SU-DHL-6 (cell line): ENCODE measurements around the gene PFKL.
A peak's percentile ranks its signal among the peaks of the same experiment; 100 is the strongest.

Experiments
- H2AFZ ChIP-seq: fragments of 200-600 bp; sonication (generic); 2 replicates; pipeline ENCODE4 v1.6.1; 2014; ENCODE audit warnings: low read depth, mild to moderate bottlenecking, moderate library complexity, mixed read lengths, antibody characterized with exemption, low read length; ENCODE audit not compliant: severe bottlenecking
- H3F3A ChIP-seq: fragments of 200-600 bp; shearing (Covaris generic); 2 replicates; pipeline ENCODE4 v1.6.0; 2016; ENCODE audit warnings: antibody characterized with exemption, mild to moderate bottlenecking; ENCODE audit not compliant: insufficient read depth
- H3K27ac ChIP-seq: fragments of 200-600 bp; sonication (generic); 2 replicates; pipeline ENCODE4 v1.5.1; 2016; ENCODE audit warnings: low read depth, mild to moderate bottlenecking, low read length, moderate library complexity, mixed read lengths
- H3K27me3 ChIP-seq: fragments of 200-600 bp; sonication (generic), shearing (Covaris generic); 2 replicates; pipeline ENCODE4 v1.6.0; 2014; ENCODE audit warnings: mild to moderate bottlenecking, low read length
- H3K36me3 ChIP-seq: fragments of 200-600 bp; sonication (generic); 2 replicates; pipeline ENCODE4 v1.6.1; 2014; ENCODE audit warnings: mild to moderate bottlenecking, low read length, mixed read lengths
- H3K4me2 ChIP-seq: fragments of 300-600, 200-600 bp; shearing (Covaris generic), sonication (generic); 2 replicates; pipeline ENCODE4 v1.6.0; 2014; ENCODE audit warnings: low read length, low read depth, mild to moderate bottlenecking; ENCODE audit not compliant: poor library complexity, severe bottlenecking
- H3K4me3 ChIP-seq: fragments of 200-600 bp; sonication (generic); 2 replicates; pipeline ENCODE4 v1.5.1; 2014; ENCODE audit warnings: antibody characterized with exemption, low read length, mild to moderate bottlenecking, mixed read lengths; ENCODE audit not compliant: insufficient read depth, poor library complexity, severe bottlenecking
- H3K79me2 ChIP-seq: fragments of 200-600 bp; sonication (generic); 2 replicates; pipeline ENCODE4 v1.6.1; 2014; ENCODE audit warnings: mild to moderate bottlenecking, low read length, moderate library complexity; ENCODE audit not compliant: insufficient read depth
- H3K9ac ChIP-seq: fragments of 200-600 bp; sonication (generic); 2 replicates; pipeline ENCODE4 v1.7.0; 2014; ENCODE audit warnings: mild to moderate bottlenecking, low read length
- H3K9me2 ChIP-seq: fragments of 200-600 bp; sonication (generic); replicated peaks from 2 replicates; pipeline ENCODE4 v1.6.1; 2014; ENCODE audit warnings: low read length; ENCODE audit not compliant: insufficient read depth
- H3K9me3 ChIP-seq: fragments of 200-600 bp; sonication (generic); 2 replicates; pipeline ENCODE4 v1.6.1; 2014; ENCODE audit warnings: low read length, mixed read lengths; ENCODE audit not compliant: insufficient read depth
- H4K20me1 ChIP-seq: fragments of 200-600 bp; sonication (generic); 2 replicates; pipeline ENCODE4 v1.6.1; 2014; ENCODE audit warnings: low read depth, mild to moderate bottlenecking, antibody characterized with exemption, low read length, moderate library complexity, mixed read lengths
- CTCF ChIP-seq: fragments of 200-600 bp; sonication (generic); IDR thresholded peaks from one replicate; pipeline ENCODE4 v1.5.1; 2017; ENCODE audit warnings: antibody characterized with exemption, mild to moderate bottlenecking, low read length, moderate library complexity; ENCODE audit not compliant: insufficient read depth, poor library complexity, severe bottlenecking
- EZH2phosphoT487 ChIP-seq: fragments of 200-600 bp; sonication (generic), shearing (Covaris generic); conservative IDR thresholded peaks from 2 replicates; pipeline ENCODE4 v1.6.1; 2018; ENCODE audit warnings: mild to moderate bottlenecking, antibody characterized with exemption, low read length, moderate library complexity, mixed read lengths

Gene PFKL

DNA sequence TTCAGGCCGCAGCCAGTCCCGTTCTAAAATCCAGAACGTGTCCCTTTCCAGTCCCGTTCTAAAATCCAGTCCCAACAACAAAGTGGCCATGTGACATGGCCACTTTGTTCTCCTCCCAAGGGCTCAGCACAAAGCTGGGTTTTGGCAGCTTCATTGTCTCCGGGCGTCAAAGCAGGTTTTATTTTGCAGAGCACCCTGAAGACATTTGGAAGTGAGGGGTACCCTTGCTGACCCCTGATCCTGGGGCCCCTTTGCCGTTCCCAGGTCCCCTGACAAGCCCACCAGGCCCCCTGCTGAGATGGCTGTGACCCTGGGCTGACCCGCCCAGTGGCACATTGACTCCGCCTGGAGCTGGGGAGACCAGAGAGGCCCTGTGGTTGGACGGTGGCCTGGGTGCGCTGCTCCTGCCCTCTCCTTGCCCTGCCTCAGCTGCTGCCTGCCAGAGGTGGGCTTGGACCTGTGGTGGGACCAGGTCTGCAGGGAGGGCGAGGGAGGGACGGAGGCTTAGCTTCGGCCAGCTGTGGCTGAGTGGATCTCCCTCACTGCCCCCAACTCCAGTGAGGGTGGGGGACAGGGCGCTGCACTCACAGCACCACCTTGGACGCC lies 4.3 kb downstream of the PFKL start:
- H3F3A ChIP-seq: peaks cover 5% of the 10 kb centered on the region
- peaks cover 27% of the 10 kb centered on the region for H3K79me2 ChIP-seq
- H4K20me1 ChIP-seq: no peaks in the 10 kb centered on the region; the same call in 1 of the 2 replicates
- no peak overlapping the region for H3K9ac ChIP-seq
- no peak overlapping the region for H2AFZ ChIP-seq
- H3K27me3 ChIP-seq: no peaks in the 10 kb centered on the region
- TF ChIP-seq EZH2phosphoT487 (no peak), CTCF (no peak)
- no peaks in the 10 kb centered on the region for H3K9me2 ChIP-seq
- no peak overlapping the region for H3K4me2 ChIP-seq
- no peaks in the 10 kb centered on the region for H3K9me3 ChIP-seq
- no peak overlapping the region for H3K4me3 ChIP-seq
- H3K27ac ChIP-seq: no peak overlapping the region
- H3K36me3 ChIP-seq: no peaks in the 10 kb centered on the region

GRCh38 chr21:44304877-44305293 lies 5.0 kb downstream of the PFKL start:
- no peak for TF ChIP-seq EZH2phosphoT487
- TF ChIP-seq CTCF: peak; percentile 64
- Histone ChIP-seq H3K9me2 (no peaks in the 10 kb centered on the region), H4K20me1 (no peaks in the 10 kb centered on the region; the same call in 1 of the 2 replicates), H3K79me2 (peaks cover 27% of the 10 kb centered on the region), H3K27me3 (no peaks in the 10 kb centered on the region), H3K4me3 (no peak overlapping the region), H3K27ac (no peak overlapping the region), H2AFZ (no peak overlapping the region), H3K4me2 (no peak overlapping the region), H3K9me3 (no peaks in the 10 kb centered on the region), H3F3A (no peaks in the 10 kb centered on the region), H3K9ac (no peak overlapping the region), H3K36me3 (no peaks in the 10 kb centered on the region)

DNA sequence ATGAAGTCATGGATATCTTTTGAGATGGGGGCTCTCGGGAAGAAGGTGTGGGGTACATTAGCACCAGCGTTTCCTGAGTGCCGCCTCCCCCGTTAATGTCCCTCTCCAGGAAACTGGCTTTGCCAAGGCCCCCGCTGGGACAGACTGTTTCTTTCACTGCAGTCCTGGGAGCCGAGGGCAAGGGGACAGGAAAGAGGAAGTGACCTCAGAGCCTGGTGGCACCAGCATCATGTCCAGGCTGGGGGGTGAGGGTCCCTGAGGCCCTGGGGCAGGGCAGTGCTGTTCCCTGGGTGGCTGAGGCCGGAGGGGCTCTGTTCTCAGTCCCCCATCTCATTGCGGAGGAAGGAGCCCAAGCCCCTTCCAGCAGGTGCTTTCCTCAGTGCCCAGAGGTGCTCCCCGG lies 5.8 kb downstream of the PFKL start:
- Histone ChIP-seq H3K4me2 (no peak overlapping the region), H3K4me3 (no peak overlapping the region), H3K36me3 (no peaks in the 10 kb centered on the region), H3K27ac (no peak overlapping the region), H3K9me2 (no peaks in the 10 kb centered on the region), H3K9me3 (no peaks in the 10 kb centered on the region), H4K20me1 (no peaks in the 10 kb centered on the region; the same call in 1 of the 2 replicates), H3F3A (no peaks in the 10 kb centered on the region), H2AFZ (no peak overlapping the region), H3K79me2 (peaks cover 23% of the 10 kb centered on the region), H3K9ac (no peak overlapping the region), H3K27me3 (no peaks in the 10 kb centered on the region)
- no peak for TF ChIP-seq EZH2phosphoT487
- TF ChIP-seq CTCF: no peak
